Lower lobe of right lung (tissue), 2 donors: Measurements from ENCODE around the gene NECTIN2. TPM values are rescaled to one million over a fixed set of nuclear protein-coding genes. Genes with fewer than 3 reads are reported as not detected.
"Not testable (repeated sequence)": the region's sequence is repeated elsewhere in the genome, so short reads cannot be mapped to it uniquely, and the experiment has no call there.

Experiments used
- ATAC-seq, 2 donors: fragments of 200-7000 bp; cut with Tn5 transposase; one replicate each; pipeline ENCODE4 v1.9.1; 2020 to 2022; ENCODE audit warnings: mild to moderate bottlenecking in 2 of 2, moderate library complexity in 2 of 2
- DNase-seq: peaks from one replicate; pipeline ENCODE4 v3.0.0-alpha.2; 2020
- H3K27ac ChIP-seq: fragments of 200-600 bp; one replicate; pipeline ENCODE4 v1.8.0; 2022
- H3K27me3 ChIP-seq: fragments of 200-600 bp; one replicate; pipeline ENCODE4 v1.8.0; 2022; ENCODE audit warnings: low read depth
- H3K36me3 ChIP-seq: fragments of 200-600 bp; one replicate; pipeline ENCODE4 v1.8.0; 2022; ENCODE audit warnings: mild to moderate bottlenecking
- H3K4me1 ChIP-seq: fragments of 200-600 bp; one replicate; pipeline ENCODE4 v1.8.0; 2022
- H3K4me3 ChIP-seq: fragments of 200-600 bp; one replicate; pipeline ENCODE4 v1.8.0; 2022; ENCODE audit warnings: mild to moderate bottlenecking
- H3K9me3 ChIP-seq: fragments of 200-600 bp; one replicate; pipeline ENCODE4 v1.8.0; 2022
- CTCF ChIP-seq: fragments of 200-600 bp; IDR thresholded peaks from one replicate; pipeline ENCODE4 v1.8.0; 2022; ENCODE audit warnings: antibody characterized with exemption, mild to moderate bottlenecking
- intact Hi-C: fragments of 100-400 bp; cut with DNase I; formaldehyde crosslinking; loops from one replicate; pipeline ENCODE4 v1.11.0; 2022
- total RNA-seq: library from RNA; stranded (reverse); fragmentation: NEBNext Ultra II Directional; extraction: Animal tissue kit (Norgen Biotek cat#: 25700); gene quantifications from one replicate; pipeline ENCODE4 v1.2.1, GENCODE V29; 2021
- donor health status: DM: no; HTN: yes; CAD: no; lungs with severe emphysema.

Gene NECTIN2
- total RNA-seq, 1 donor from 2014 or later, result 75.1 TPM

- Histone ChIP-seq H3K27me3 (no peaks in the 10 kb centered on the region), H3K9me3 (no peaks in the 10 kb centered on the region), H3K36me3 (no peaks in the 10 kb centered on the region), H3K27ac (no peak overlapping the region), H3K4me1 (peaks cover 28% of the 10 kb centered on the region), H3K4me3 (no peak overlapping the region)
- ATAC-seq (no peak), DNase-seq (no peak)
- intact Hi-C loops, result no loop called here
- no peak for TF ChIP-seq CTCF
These were observed 4.6 kb downstream of the NECTIN2 start for GRCh38 chr19:44850641-44851109.

DNA sequence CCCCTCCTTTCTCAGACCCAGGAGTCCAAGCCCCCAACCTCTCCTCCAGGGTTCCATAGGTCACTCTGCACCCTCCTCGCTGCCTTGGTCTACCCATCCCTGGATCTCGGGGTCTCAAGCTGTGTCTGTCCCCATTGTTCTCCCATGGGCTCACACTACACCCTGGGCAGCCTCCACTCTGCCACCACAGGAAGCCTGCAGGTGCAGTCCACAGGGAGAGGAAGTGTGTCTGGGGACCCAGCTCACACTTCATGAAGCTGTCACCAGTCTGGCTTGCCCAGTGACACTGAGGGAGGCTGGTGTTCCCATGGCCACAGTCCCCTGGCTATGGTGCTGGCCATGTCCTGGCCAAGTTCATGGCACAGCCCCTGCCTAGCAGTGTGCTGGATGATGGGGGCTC lies 5.3 kb downstream of the NECTIN2 start:
- Histone ChIP-seq H3K4me3 (no peak overlapping the region), H3K27me3 (no peaks in the 10 kb centered on the region), H3K4me1 (peaks cover 33% of the 10 kb centered on the region), H3K36me3 (no peaks in the 10 kb centered on the region), H3K9me3 (no peaks in the 10 kb centered on the region), H3K27ac (no peak overlapping the region)
- TF ChIP-seq CTCF, result no peak
- no peak for DNase-seq
- intact Hi-C loops, result no loop called here
- no peak for ATAC-seq

- H3K27ac ChIP-seq, result no peak overlapping the region
- no peaks in the 10 kb centered on the region for H3K27me3 ChIP-seq
- ATAC-seq, result no peak
These were observed 9.5 kb downstream of the NECTIN2 start for GRCh38 chr19:44855606-44856005.

DNA sequence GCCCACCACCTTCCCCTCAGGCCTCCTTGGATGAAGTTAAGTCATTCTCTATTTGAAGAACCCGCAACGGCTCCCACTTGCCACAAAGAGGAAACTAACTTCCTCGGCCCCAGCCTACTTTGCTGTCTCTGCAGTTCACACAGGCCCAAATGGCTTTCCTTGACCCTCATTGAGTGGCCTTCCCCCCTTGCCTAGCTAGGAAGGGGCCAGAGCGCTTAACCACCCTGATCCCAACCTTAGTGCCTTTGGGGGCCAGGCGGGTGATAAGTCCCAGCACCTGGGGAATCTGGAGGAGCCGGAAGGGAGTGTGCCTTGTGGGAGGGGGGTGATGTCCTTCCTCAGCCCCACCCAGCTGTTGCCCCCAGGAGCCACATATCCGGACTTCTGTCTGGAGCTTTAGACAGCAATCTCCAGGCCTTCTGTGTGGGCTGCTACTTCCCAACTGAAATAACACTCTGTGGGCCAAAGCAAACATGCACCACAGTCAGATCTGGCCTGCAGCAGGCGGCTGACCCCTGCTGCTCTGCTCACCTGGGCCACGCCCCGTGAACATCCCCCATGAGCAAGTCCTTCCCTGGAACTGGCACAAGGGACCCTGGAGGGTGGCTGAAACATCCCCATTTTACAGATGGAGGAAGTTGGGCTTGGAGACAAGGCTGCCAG lies 10.5 kb downstream of the NECTIN2 start:
- H3K4me3 ChIP-seq, result no peak overlapping the region
- H3K9me3 ChIP-seq, result no peaks in the 10 kb centered on the region
- H3K4me1 ChIP-seq, result peaks cover 38% of the 10 kb centered on the region
- TF ChIP-seq CTCF, result no peak
- H3K36me3 ChIP-seq, result peaks cover 13% of the 10 kb centered on the region
- peak; percentile 34 to 41 for ATAC-seq
- intact Hi-C loops, result no loop called here
- DNase-seq, result no peak
- H3K27ac ChIP-seq, result peak overlapping the region; percentile 32
- H3K27me3 ChIP-seq, result no peaks in the 10 kb centered on the region

More at GRCh38 chr19:44855606-44856005, 9.5 kb downstream of the NECTIN2 start:
- Histone ChIP-seq H3K9me3 (no peaks in the 10 kb centered on the region), H3K4me1 (peaks cover 38% of the 10 kb centered on the region), H3K36me3 (peaks cover 12% of the 10 kb centered on the region), H3K4me3 (no peak overlapping the region)
- intact Hi-C loops, result no loop called here
- TF ChIP-seq CTCF, result no peak
- DNase-seq, result no peak

- Histone ChIP-seq H3K4me3 (no peak overlapping the region), H3K27ac (no peak overlapping the region), H3K36me3 (peaks cover 13% of the 10 kb centered on the region), H3K9me3 (no peaks in the 10 kb centered on the region), H3K27me3 (no peaks in the 10 kb centered on the region), H3K4me1 (peaks cover 38% of the 10 kb centered on the region)
- DNase-seq, result no peak
- ATAC-seq, result no peak
- intact Hi-C loops, result no loop called here
- no peak for TF ChIP-seq CTCF
These were observed 11.7 kb downstream of the NECTIN2 start for GRCh38 chr19:44857837-44858236.

- H3K27me3 ChIP-seq, H3K4me3 ChIP-seq, intact Hi-C loops, H3K9me3 ChIP-seq, ATAC-seq, H3K27ac ChIP-seq, DNase-seq: not testable (repeated sequence)
- Histone ChIP-seq H3K36me3 (peaks cover 37% of the 10 kb centered on the region), H3K4me1 (peaks cover 31% of the 10 kb centered on the region)
These were observed 15.5 kb downstream of the NECTIN2 start for GRCh38 chr19:44861576-44861975.
